Pancreas (tissue), 10 donors: Measurements from ENCODE around the gene SIGLEC15. TPM values are rescaled to one million over a fixed set of nuclear protein-coding genes. Genes with fewer than 3 reads are reported as not detected.

Source experiments
- ATAC-seq, 4 donors: fragments of 200-7000 bp; cut with Tn5 transposase; one replicate each; pipeline versions ENCODE4 v1.8.0 to v1.9.1; 2020; ENCODE audit warnings: mild to moderate bottlenecking in 4 of 4, moderate library complexity in 4 of 4
- DNase-seq, 6 donors: peaks; one replicate each; pipeline ENCODE4 v3.0.0-alpha.2; 2020
- FAIRE-seq: peaks from 2 replicates; lab custom pipeline; 2012; peaks lifted over from hg19 to GRCh38; lab: Jason Lieb, UNC
- H3K27ac ChIP-seq, 4 donors: fragments of 200-600 bp; sonication (generic); 1 replicate in 3 of 4; 2 replicates in 1 of 4; pipeline versions ENCODE4 v1.5.0 to v1.8.0; 2020
- H3K27me3 ChIP-seq, 4 donors: fragments of 200-600 bp; one replicate each; pipeline ENCODE4 v1.8.0; 2021
- H3K36me3 ChIP-seq, 3 donors: fragments of 200-600 bp; sonication (generic) in 1 of 3; one replicate each; pipeline versions ENCODE4 v1.5.0 to v1.8.0; 2020 to 2021
- H3K4me1 ChIP-seq, 3 donors: fragments of 200-600 bp; one replicate each; pipeline ENCODE4 v1.8.0; 2021
- H3K4me3 ChIP-seq, 4 donors: fragments of 200-600 bp; sonication (generic) in 2 of 4; one replicate each; pipeline versions ENCODE4 v1.5.0 to v1.8.0; 2020 to 2021
- H3K9me3 ChIP-seq, 4 donors: fragments of 200-600 bp; one replicate each; pipeline ENCODE4 v1.8.0; 2021
- CTCF ChIP-seq, 4 donors: fragments of 200-600 bp; sonication (generic) in 3 of 4; IDR thresholded peaks; one replicate each; pipeline versions ENCODE4 v1.5.0 to v1.8.0; 2021; ENCODE audit warnings: antibody characterized with exemption in 4 of 4
- WGBS, 2 donors: extraction: QIAGEN DNeasy Blood & Tissue Kit; methylation state at CpG; one replicate each; pipeline ENCODE4 v1.1.7; 2013; 5-methylcytosine and 5-hydroxymethylcytosine counted together
- intact Hi-C, 3 donors: fragments of 100-400 bp; cut with DNase I; formaldehyde crosslinking; loops; one replicate each; pipeline versions ENCODE4 v1.11.1 to v1.14.2; 2022
- polyA plus RNA-seq, 2 donors: library from polyadenylated mRNA; stranded (reverse); fragments of 200-250 nt; gene quantifications; one replicate each; pipeline ENCODE4 v1.2.3, GENCODE V29; 2013
- total RNA-seq, 6 donors: library from RNA; stranded (reverse); fragmentation: NEBNext Ultra II Directional in 4 of 6; extraction: Animal tissue kit (Norgen Biotek cat#: 25700) in 4 of 6; gene quantifications; one replicate each; pipeline versions ENCODE4 v1.2.1 to v1.2.4, GENCODE V29; 2021 to 2023
- donor health status: healthy with polysubstance abuse.
- donor health status: DM: no; HTN: no; CAD: no; lungs with moderate emphysema.
- donor health status: DM: no; HTN: no; CAD: no.
- donor health status: control.
- donor health status: control.
- donor health status: Bipolar disorder and iron deficiency.
- donor health status: DM: yes; HTN: yes; CAD: no.
- donor health status: DM: no; HTN: no; CAD: no.
- donor health status: DM: no; HTN: no; CAD: no.
- donor health status: DM: yes; HTN: yes; CAD: no.

SIGLEC15 gene
- total and polyA plus RNA-seq, 8 donors, result 0.09 to 0.73 (median 0.18) TPM

DNA sequence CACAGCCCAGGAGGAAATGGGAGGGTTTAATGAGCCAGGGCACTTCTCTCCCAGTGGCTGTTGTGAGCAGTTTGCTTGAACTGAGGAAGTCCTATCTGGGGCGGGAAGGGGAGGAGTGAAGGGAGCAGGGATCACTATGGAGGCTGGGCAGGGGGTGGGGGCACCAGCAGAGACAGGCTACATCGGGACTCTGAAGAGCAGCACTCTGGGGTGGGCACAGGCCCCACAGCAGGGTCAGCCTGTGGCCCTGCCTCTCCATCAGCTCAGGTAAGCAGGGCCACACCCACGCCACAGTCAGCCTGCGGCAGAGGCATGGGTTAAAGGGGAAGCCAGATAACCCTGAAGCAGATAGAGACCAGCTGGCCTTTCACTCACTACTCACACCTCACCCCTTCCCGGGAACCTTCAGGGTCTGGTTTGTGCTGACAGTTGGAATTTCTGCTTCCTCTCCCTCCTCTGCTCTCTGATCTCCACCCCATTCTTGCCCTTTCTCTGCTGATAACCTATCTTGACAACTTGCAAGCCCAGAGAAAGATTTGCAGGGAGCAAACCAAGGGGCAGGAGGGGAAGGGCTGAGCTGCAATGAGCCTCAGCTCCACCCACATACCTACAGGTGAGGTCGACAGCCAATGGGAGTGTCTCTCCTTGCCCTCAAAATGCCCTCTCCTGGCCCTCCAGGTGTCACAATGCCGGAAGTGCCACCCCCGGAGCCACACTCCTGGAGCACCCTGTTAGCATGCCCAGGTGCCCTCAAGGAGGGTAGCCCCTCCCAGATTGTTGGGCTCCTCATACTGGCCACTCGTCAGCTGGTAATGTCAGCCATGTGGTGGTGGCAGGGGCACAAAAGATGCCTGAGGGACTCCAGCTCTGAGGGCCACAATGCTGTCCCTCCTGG, 3.7 kb downstream of the SIGLEC15 start:
- Histone ChIP-seq H3K36me3 (no peaks in the 10 kb centered on the region), H3K27ac (no peak overlapping the region), H3K9me3 (no peaks in the 10 kb centered on the region), H3K4me3 (no peak overlapping the region), H3K27me3 (no peaks in the 10 kb centered on the region), H3K4me1 (no peaks in the 10 kb centered on the region)
- no peak for TF ChIP-seq CTCF (IDR thresholded peaks at IDR 0.05)
- FAIRE-seq, result no peak
- intact Hi-C loops, result no loop called here
- peak; percentile 24 to 68 (median 62) for ATAC-seq
- 19 to 35% methylated on average over 9 of the region's 9 CpGs for WGBS, 2 donors
- DNase-seq, result no peak

- no peak overlapping the region for H3K4me3 ChIP-seq
- ATAC-seq (no peak), FAIRE-seq (no peak), DNase-seq (no peak)
- intact Hi-C loops, result no loop called here
- H3K9me3 ChIP-seq, result no peaks in the 10 kb centered on the region
- no peaks in the 10 kb centered on the region for H3K27me3 ChIP-seq
- no peak overlapping the region for H3K27ac ChIP-seq
- no peaks in the 10 kb centered on the region for H3K4me1 ChIP-seq
- WGBS, 2 donors, result 66 to 74% methylated on average over 9 of the region's 9 CpGs
- H3K36me3 ChIP-seq, result no peaks in the 10 kb centered on the region
- TF ChIP-seq CTCF (IDR thresholded peaks at IDR 0.05), result no peak
These were observed 4.4 kb downstream of the SIGLEC15 start for GRCh38 chr18:45829855-45830254.

- DNase-seq (no peak), FAIRE-seq (no peak), ATAC-seq (no peak)
- Histone ChIP-seq H3K27ac (no peak overlapping the region), H3K4me3 (no peak overlapping the region), H3K36me3 (no peaks in the 10 kb centered on the region), H3K9me3 (no peaks in the 10 kb centered on the region), H3K4me1 (no peaks in the 10 kb centered on the region), H3K27me3 (no peaks in the 10 kb centered on the region)
- WGBS, 2 donors, result 65 to 89% methylated on average over 7 of the region's 7 CpGs
- no peak for TF ChIP-seq CTCF (IDR thresholded peaks at IDR 0.05)
- intact Hi-C loops, result no loop called here
These were observed 5.4 kb downstream of the SIGLEC15 start for GRCh38 chr18:45830917-45831316.

DNA sequence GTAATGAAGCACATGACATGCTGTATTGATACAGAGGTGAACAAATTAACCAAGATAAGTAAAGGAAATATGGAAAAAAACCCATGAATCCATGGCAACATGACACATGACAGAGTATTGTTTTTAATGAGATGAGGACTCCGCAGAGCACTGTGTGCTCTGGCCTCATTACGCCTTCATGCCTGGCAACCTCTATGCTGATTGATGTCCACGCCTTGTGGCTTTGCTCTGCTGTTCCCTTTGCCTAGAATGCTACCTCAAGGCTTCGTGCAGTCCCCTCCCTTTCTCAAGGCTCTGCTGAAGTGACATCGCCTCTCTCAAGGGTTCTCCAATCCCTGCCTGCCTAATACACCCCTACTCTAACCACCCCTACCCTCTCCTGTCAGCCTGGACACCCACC, 8.4 kb downstream of the SIGLEC15 start:
- Histone ChIP-seq H3K27me3 (no peaks in the 10 kb centered on the region), H3K9me3 (no peaks in the 10 kb centered on the region), H3K4me1 (peaks cover 0 to 7% (median 4%) of the 10 kb centered on the region in 3 donors), H3K4me3 (no peak overlapping the region), H3K36me3 (no peaks in the 10 kb centered on the region), H3K27ac (no peak overlapping the region)
- FAIRE-seq, result no peak
- intact Hi-C loops, result no loop called here
- ATAC-seq, result peak in 1 of 4 donors; percentile 24
- 69 to 94% methylated on average over 4 to 5 of the region's 5 CpGs for WGBS, 2 donors
- no peak for DNase-seq
- TF ChIP-seq CTCF (IDR thresholded peaks at IDR 0.05), result no peak

- H3K4me1 ChIP-seq, result peaks cover 0 to 7% (median 4%) of the 10 kb centered on the region in 3 donors
- 62 to 79% methylated on average over 1 of the region's 1 CpG for WGBS, 2 donors
- TF ChIP-seq CTCF (IDR thresholded peaks at IDR 0.05), result no peak
- H3K27ac ChIP-seq, result no peak overlapping the region
- ATAC-seq (no peak), DNase-seq (no peak), FAIRE-seq (no peak)
- H3K27me3 ChIP-seq, result no peaks in the 10 kb centered on the region
- no peaks in the 10 kb centered on the region for H3K36me3 ChIP-seq
- no peak overlapping the region for H3K4me3 ChIP-seq
- no peaks in the 10 kb centered on the region for H3K9me3 ChIP-seq
- intact Hi-C loops, result no loop called here
These were observed 8.8 kb downstream of the SIGLEC15 start for GRCh38 chr18:45834306-45834705.
